Cardiac fibroblast (primary cell): ENCODE measurements around the gene NOL4L.

ENCODE experiments used
- DNase-seq, 2 donors: peaks; one replicate each; pipeline versions ENCODE4 v3.0.0 to v3.0.0-alpha.2; 2010; ENCODE audit warnings: low read depth in 2 of 2
- H3K4me3 ChIP-seq, 2 donors: replicated peaks in 1 of 2; 1 replicate in 1 of 2; 2 replicates in 1 of 2; pipeline ENCODE4 v1.5.1; 2011; ENCODE audit warnings: low read depth in 2 of 2, low read length in 2 of 2, mild to moderate bottlenecking in 2 of 2, moderate library complexity in 1 of 2
- CTCF ChIP-seq: IDR thresholded peaks from one replicate; pipeline ENCODE4 v1.5.1; 2011; ENCODE audit warnings: low read depth, mild to moderate bottlenecking, low read length, inconsistent platforms

Gene NOL4L

DNA sequence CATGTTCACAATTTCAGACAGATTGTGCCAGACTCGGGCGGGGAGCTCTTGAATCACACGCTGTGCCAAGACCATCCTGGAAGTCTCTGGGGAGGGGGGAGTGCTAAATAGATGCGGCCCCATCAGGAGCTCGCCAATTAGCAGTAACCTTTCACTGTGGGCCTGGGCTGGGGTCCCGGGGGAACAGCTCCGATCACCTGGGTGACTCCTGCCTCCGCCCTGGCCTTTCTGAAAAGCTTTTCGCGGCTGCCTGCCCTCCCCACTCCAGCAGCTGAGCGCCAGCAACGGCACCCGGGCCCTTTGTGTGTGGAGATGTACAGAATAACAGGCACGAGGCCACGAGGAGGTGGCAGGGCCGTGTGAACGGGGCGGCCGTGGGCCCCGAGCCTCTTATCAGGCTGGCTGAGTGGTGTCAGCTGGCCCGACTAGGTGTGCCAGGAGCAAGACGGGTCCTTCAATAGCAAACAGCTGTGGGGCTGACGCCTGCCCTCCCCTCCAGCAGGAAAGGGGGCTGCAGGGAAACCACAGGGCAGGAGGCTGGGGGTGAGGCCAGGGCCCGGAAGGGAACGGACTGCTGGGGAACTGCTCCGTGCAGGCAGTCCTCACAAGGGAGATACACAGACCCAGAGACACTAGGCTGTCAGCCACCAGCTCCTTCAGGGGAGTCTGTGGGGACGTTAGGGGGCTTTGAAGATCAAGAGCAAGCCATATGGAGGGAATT lies 56.8 kb downstream of the NOL4L start:
- DNase-seq = no peak
- no peak overlapping the region for H3K4me3 ChIP-seq
- TF ChIP-seq CTCF = no peak

DNA sequence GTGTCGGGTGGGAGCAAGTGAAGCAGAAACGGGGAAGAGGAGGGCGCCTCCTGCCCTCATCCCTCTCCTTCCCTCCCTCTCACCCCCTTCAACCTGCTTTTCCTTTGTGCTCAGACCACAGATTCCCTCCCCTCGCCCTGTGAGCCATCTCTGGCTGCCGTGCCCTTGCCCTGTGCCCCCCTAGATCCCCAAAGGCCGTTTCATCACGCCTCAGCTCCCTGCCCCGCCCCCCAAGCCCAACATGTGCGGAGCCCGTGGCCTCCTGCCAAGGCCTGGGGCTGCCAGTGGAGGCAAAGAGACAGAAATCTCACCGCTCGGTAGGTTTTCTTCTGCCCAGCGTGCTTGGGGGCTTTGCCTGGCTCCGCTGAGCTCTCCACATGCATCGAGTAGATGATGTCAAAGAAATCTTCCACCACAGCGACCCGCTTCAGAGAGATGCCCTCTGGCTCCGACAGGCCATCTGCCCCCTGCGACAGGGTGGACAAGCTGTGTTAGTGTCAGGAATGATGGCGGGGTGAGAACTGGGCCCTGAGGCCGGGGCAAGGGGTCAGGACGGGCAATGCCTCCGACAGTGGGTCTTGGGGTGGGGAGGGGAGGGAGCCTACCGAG lies 57.6 kb downstream of the NOL4L start:
- TF ChIP-seq CTCF = no peak
- no peak overlapping the region for H3K4me3 ChIP-seq
- DNase-seq = no peak

GRCh38 chr20:32527052-32527446 lies 58.1 kb downstream of the NOL4L start:
- no peak overlapping the region for H3K4me3 ChIP-seq
- DNase-seq = no peak
- no peak for TF ChIP-seq CTCF

- H3K4me3 ChIP-seq = no peak overlapping the region
Measured at GRCh38 chr20:32526541-32526940, 58.6 kb downstream of the NOL4L start.

DNA sequence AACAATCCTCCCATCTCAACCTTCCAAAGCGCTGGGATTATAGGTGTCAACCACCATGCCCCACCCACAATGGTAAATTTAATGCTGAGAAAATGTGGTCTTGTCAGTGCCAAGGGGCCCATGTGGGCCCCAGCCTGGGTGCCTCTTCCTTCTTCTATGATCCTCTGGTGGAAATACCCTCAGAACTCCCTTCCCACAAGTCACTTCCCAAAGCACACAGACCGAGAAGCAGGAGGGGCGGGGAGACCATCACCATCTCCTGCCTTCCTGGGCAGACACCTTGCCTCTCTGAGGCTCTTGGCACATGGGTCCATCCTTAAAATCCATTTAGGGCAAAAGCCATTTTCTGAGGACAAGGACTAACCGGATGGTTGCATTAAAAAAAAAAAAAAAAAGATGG lies 59.0 kb downstream of the NOL4L start:
- no peak overlapping the region for H3K4me3 ChIP-seq
- TF ChIP-seq CTCF = no peak
- DNase-seq = no peak

More at GRCh38 chr20:32526541-32526940, 58.6 kb downstream of the NOL4L start:
- no peak for TF ChIP-seq CTCF
- DNase-seq = no peak

- H3K4me3 ChIP-seq = no peak overlapping the region
- DNase-seq = peak in 1 of 2 donors; percentile 32
Measured at GRCh38 chr20:32524829-32525501, 60.2 kb downstream of the NOL4L start.

More at GRCh38 chr20:32524829-32525501, 60.2 kb downstream of the NOL4L start:
- TF ChIP-seq CTCF = no peak
